Breast epithelium (tissue), 4 donors: ENCODE data around the gene MDM1. TPM values are rescaled to one million over a fixed set of nuclear protein-coding genes. Genes with fewer than 3 reads are reported as not detected.

ENCODE experiments used
- DNase-seq, 2 donors: peaks; one replicate each; pipeline ENCODE4 v3.0.0-alpha.2; 2019; ENCODE audit warnings: low spot score in 2 of 2
- H3K27ac ChIP-seq, 2 donors: fragments of 200-600 bp; sonication (generic) in 1 of 2; one replicate each; pipeline ENCODE4 v1.5.1; 2016 to 2019; ENCODE audit warnings: mild to moderate bottlenecking in 1 of 2
- H3K27me3 ChIP-seq, 2 donors: fragments of 200-600 bp; sonication (generic) in 1 of 2; one replicate each; pipeline versions ENCODE4 v1.5.1 to v1.6.0; 2017 to 2019; ENCODE audit warnings: control low read depth in 1 of 2, mild to moderate bottlenecking in 1 of 2
- H3K36me3 ChIP-seq: fragments of 200-600 bp; one replicate; pipeline ENCODE4 v1.5.1; 2019
- H3K4me1 ChIP-seq, 2 donors: fragments of 200-600 bp; sonication (generic); one replicate each; pipeline ENCODE4 v1.5.1; 2016 to 2019; ENCODE audit warnings: control low read depth in 1 of 2
- H3K4me3 ChIP-seq, 3 donors: fragments of 200-600 bp; sonication (generic); 1 replicate in 2 of 3; 2 replicates in 1 of 3; pipeline ENCODE4 v1.5.1; 2016 to 2019; ENCODE audit warnings: mild to moderate bottlenecking in 3 of 3, moderate library complexity in 2 of 3
- H3K9me3 ChIP-seq, 2 donors: fragments of 200-600 bp; sonication (generic) in 1 of 2; one replicate each; pipeline ENCODE4 v1.5.1; 2016 to 2019; ENCODE audit warnings: control low read depth in 1 of 2
- CTCF ChIP-seq, 3 donors: fragments of 450-650 bp; IDR thresholded peaks; one replicate each; pipeline ENCODE4 v1.5.1; 2016 to 2017; ENCODE audit warnings: antibody characterized with exemption in 3 of 3, mild to moderate bottlenecking in 3 of 3, moderate library complexity in 3 of 3
- POLR2A ChIP-seq: fragments of 450-650 bp; IDR thresholded peaks from one replicate; pipeline ENCODE4 v1.6.1; 2016; ENCODE audit warnings: antibody characterized with exemption, mild to moderate bottlenecking, moderate library complexity
- POLR2AphosphoS5 ChIP-seq, 3 donors: sonication (generic); formaldehyde crosslinking; IDR thresholded peaks; one replicate each; pipeline ENCODE4 v1.6.1; 2017; ENCODE audit warnings: antibody characterized with exemption in 3 of 3
- intact Hi-C: fragments of 100-400 bp; cut with DNase I; formaldehyde crosslinking; loops from one replicate; pipeline ENCODE4 v1.15.1; 2023; ENCODE audit warnings: low total_unique reads
- total RNA-seq, 3 donors: library from RNA; depleted of rRNA; stranded (reverse); fragments of >200 nt; gene quantifications; one replicate each; pipeline ENCODE4 v1.1.0, GENCODE V29; 2016

The MDM1 gene
- total RNA-seq, 3 donors from 2014 or later, result 13.1 to 38.6 (median 18.7) TPM

DNA sequence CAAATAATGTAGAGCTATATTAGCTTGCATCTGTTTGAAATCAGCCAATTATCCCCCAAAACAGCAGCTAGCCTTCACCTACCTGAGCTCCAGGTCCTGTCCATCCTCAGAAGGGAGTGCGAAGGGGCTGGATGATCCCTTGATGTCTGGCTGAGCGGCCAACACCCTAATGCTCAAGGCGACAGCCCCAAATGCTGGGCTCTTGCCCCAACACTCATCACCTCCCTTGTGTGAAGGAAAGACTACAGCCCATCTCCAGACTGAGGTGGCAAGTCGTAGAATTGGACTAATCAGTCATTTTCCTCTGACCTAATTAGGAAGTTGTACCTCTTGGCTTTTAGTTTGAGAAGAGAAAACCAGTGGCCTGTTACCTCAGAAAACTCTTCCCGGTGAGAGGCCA lies 16.3 kb upstream of the MDM1 start:
- Histone ChIP-seq H3K27ac (no peak overlapping the region), H3K4me1 (no peaks in the 10 kb centered on the region)
- intact Hi-C loops, result no loop called here

DNA sequence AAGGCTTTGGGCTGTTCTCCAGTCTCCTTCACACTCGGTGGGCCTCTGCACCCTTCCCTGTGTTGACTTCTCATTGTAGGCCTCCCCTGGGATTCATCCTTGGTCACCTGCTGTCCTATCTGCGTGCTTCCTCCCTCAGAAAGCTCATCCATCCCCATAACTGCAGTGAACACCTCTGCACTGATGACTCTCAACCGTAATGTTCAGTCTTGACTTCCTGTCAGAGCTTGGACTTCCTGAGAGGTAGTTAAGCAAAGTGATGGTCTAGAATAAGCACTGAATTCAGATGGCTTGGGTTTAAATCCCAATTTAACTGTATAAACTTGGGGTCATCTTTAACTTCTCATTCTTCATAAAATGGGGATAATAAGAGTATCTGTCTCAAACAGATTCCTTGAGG lies 13.6 kb upstream of the MDM1 start:
- DNase-seq, result no peak
- TF ChIP-seq POLR2AphosphoS5 (IDR thresholded peaks at IDR 0.05) (no peak), POLR2A (no peak), CTCF (IDR thresholded peaks at IDR 0.05) (no peak)
- H3K36me3 ChIP-seq, result no peaks in the 10 kb centered on the region
- intact Hi-C loops, result no loop called here
- H3K9me3 ChIP-seq, result no peaks in the 10 kb centered on the region
- H3K4me3 ChIP-seq, result no peak overlapping the region
- H3K27ac ChIP-seq, result no peak overlapping the region
- H3K4me1 ChIP-seq, result no peaks in the 10 kb centered on the region
- no peaks in the 10 kb centered on the region for H3K27me3 ChIP-seq

More for the DNA sequence above, 16.3 kb upstream of the MDM1 start:
- H3K9me3 ChIP-seq, result no peaks in the 10 kb centered on the region
- DNase-seq, result no peak
- no peak overlapping the region for H3K4me3 ChIP-seq
- H3K27me3 ChIP-seq, result no peaks in the 10 kb centered on the region
- H3K36me3 ChIP-seq, result no peaks in the 10 kb centered on the region
- TF ChIP-seq CTCF (IDR thresholded peaks at IDR 0.05), result no peak
- no peak for TF ChIP-seq POLR2AphosphoS5 (IDR thresholded peaks at IDR 0.05)
- no peak for TF ChIP-seq POLR2A

DNA sequence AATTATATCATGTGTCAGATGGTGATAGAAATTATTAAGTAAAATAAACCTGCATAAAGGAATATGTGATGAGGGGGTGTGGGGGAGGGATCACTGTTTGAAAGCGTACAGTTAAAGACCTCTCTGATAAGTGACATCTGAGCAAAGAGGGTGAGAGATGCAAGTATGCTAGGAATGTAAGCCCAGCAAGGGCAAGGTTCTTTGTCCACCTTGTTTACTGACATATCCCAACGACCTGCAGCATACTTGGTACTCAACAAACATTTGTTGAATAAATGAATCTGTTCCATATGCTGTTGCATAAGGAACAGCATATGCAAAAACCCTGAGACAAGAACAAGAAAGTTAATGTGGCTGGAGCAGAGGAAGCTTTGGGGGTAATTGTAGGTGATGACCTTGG lies 12.0 kb upstream of the MDM1 start:
- Histone ChIP-seq H3K36me3 (no peaks in the 10 kb centered on the region), H3K27ac (no peak overlapping the region)

GRCh38 chr12:68342966-68343365 lies 10.8 kb upstream of the MDM1 start:
- intact Hi-C loops, result no loop called here
- TF ChIP-seq CTCF (IDR thresholded peaks at IDR 0.05) (no peak), POLR2AphosphoS5 (IDR thresholded peaks at IDR 0.05) (no peak), POLR2A (no peak)
- Histone ChIP-seq H3K9me3 (no peaks in the 10 kb centered on the region), H3K4me3 (no peak overlapping the region), H3K27me3 (no peaks in the 10 kb centered on the region), H3K4me1 (no peaks in the 10 kb centered on the region), H3K27ac (no peak overlapping the region), H3K36me3 (no peaks in the 10 kb centered on the region)
- DNase-seq, result no peak

More for the DNA sequence above, 12.0 kb upstream of the MDM1 start:
- Histone ChIP-seq H3K4me3 (no peak overlapping the region), H3K27me3 (no peaks in the 10 kb centered on the region), H3K4me1 (no peaks in the 10 kb centered on the region), H3K9me3 (no peaks in the 10 kb centered on the region)
- TF ChIP-seq CTCF (IDR thresholded peaks at IDR 0.05), result no peak
- TF ChIP-seq POLR2AphosphoS5 (IDR thresholded peaks at IDR 0.05), result no peak
- no peak for TF ChIP-seq POLR2A
- intact Hi-C loops, result no loop called here
- no peak for DNase-seq

- H3K9me3 ChIP-seq, result no peaks in the 10 kb centered on the region
- H3K36me3 ChIP-seq, result no peaks in the 10 kb centered on the region
- no peak overlapping the region for H3K4me3 ChIP-seq
- no peaks in the 10 kb centered on the region for H3K27me3 ChIP-seq
- H3K27ac ChIP-seq, result no peak overlapping the region
- no peak for TF ChIP-seq POLR2A
- no peak for TF ChIP-seq CTCF (IDR thresholded peaks at IDR 0.05)
- no peak for TF ChIP-seq POLR2AphosphoS5 (IDR thresholded peaks at IDR 0.05)
- no peaks in the 10 kb centered on the region for H3K4me1 ChIP-seq
- intact Hi-C loops, result no loop called here
- DNase-seq, result no peak
Observed at GRCh38 chr12:68341822-68342221, 9.7 kb upstream of the MDM1 start.
